Stomach (tissue), 4 donors: ENCODE data around the gene ATG4C.

Experiments
- POLR2A ChIP-seq, 4 donors: fragments of 450-650 bp; IDR thresholded peaks; one replicate each; pipeline ENCODE4 v1.6.1; 2016; ENCODE audit warnings: antibody characterized with exemption in 4 of 4, control low read depth in 2 of 4, mild to moderate bottlenecking in 1 of 4, moderate library complexity in 1 of 4
- POLR2AphosphoS5 ChIP-seq, 3 donors: sonication (generic); formaldehyde crosslinking; IDR thresholded peaks; one replicate each; pipeline ENCODE4 v1.6.1; 2016; ENCODE audit warnings: antibody characterized with exemption in 3 of 3
- TF ChIP-seq, protein P1 (sequence below), 7 experiments: fragments of 450-650 bp in 4 of 7; fragments of 200-600 bp in 3 of 7; sonication (generic) in 3 of 7; IDR thresholded peaks; one replicate each; pipeline ENCODE4 v1.5.1; 2016 to 2019; ENCODE audit warnings: antibody characterized with exemption in 7 of 7, control low read depth in 2 of 7, mild to moderate bottlenecking in 1 of 7

DNA sequence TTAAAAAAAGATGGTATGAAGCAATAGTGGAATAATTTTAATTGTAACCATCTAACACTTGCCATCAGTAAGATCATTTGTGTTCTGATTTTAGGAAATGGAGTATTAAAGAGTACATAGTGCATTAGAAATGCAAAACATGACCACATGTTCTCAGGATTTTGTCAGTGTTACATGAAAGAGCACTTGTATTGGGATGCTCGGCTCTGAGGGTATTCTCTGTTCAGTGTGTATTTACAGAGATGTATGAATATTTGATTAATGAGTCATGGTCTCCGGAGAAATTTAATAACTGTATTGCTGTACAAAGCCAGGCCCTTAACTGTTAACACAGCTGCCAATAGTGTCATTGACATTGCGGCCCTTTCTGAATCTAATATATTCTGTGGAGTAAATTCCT lies 91.7 kb downstream of the ATG4C start:
- TF ChIP-seq, protein P1, sequence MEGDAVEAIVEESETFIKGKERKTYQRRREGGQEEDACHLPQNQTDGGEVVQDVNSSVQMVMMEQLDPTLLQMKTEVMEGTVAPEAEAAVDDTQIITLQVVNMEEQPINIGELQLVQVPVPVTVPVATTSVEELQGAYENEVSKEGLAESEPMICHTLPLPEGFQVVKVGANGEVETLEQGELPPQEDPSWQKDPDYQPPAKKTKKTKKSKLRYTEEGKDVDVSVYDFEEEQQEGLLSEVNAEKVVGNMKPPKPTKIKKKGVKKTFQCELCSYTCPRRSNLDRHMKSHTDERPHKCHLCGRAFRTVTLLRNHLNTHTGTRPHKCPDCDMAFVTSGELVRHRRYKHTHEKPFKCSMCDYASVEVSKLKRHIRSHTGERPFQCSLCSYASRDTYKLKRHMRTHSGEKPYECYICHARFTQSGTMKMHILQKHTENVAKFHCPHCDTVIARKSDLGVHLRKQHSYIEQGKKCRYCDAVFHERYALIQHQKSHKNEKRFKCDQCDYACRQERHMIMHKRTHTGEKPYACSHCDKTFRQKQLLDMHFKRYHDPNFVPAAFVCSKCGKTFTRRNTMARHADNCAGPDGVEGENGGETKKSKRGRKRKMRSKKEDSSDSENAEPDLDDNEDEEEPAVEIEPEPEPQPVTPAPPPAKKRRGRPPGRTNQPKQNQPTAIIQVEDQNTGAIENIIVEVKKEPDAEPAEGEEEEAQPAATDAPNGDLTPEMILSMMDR (IDR thresholded peaks at IDR 0.05) = no peak
- TF ChIP-seq POLR2AphosphoS5 (IDR thresholded peaks at IDR 0.05) = no peak
- TF ChIP-seq POLR2A (IDR thresholded peaks at IDR 0.05) = no peak
